KBM-7 (cell line): ENCODE measurements around the gene ZNF324B.
A peak's percentile ranks its signal among the peaks of the same experiment; 100 is the strongest.
"Not testable (repeated sequence)": the region's sequence is repeated elsewhere in the genome, so short reads cannot be mapped to it uniquely, and the experiment has no call there.

Experiments
- DNase-seq: peaks from one replicate; pipeline ENCODE4 v3.0.0-alpha.2; 2015
- in situ Hi-C: fragments of 300-500 bp; cut with MboI; formaldehyde crosslinking; loops from 2 replicates; pipeline ENCODE4 v1.14.3; 2020; ENCODE audit warnings: low sequenced_read_pairs, low pct_unique_long_range_greater_than_20kb, mixed read lengths

ZNF324B gene

GRCh38 chr19:58476498-58477015 is 25.1 kb downstream of the ZNF324B start:
- in situ Hi-C loops = no loop called here
- DNase-seq = no peak

DNA sequence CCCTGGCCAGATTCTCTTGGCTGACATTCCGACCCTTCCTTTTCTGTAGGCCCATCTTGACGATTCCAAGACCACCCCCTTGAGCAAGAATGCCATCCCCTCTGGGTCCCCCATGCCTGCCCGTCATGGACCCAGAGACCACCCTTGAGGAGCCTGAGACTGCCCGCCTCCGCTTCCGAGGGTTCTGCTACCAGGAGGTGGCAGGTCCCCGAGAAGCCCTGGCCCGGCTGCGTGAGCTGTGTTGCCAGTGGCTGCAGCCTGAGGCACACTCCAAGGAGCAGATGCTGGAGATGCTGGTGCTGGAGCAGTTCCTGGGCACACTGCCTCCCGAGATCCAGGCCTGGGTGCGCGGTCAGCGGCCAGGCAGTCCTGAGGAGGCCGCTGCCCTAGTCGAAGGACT is 25.7 kb downstream of the ZNF324B start:
- in situ Hi-C loops = no loop called here
- no peak for DNase-seq

GRCh38 chr19:58477871-58478270 is 26.4 kb downstream of the ZNF324B start:
- in situ Hi-C loops = no loop called here

DNA sequence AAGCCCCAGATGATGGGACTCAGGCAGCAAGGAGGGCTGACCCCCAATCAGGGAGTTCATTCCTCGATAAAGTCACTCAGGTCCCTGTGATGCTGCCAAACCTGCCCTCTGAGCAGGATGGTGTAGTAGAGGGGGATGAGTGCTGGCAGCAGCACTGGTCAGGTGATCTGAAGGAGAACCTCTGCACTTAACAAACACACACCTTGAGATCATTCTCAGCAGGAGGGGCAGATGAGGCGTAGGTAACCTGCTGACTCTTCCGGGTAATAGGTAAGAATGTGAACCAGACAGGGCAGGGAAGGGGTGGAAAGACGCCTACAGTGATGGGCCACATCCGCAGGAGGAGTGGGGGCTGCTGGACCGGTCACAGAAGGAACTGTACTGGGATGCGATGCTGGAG is 27.9 kb downstream of the ZNF324B start:
- in situ Hi-C loops = no loop called here
- no peak for DNase-seq

More at GRCh38 chr19:58477871-58478270, 26.4 kb downstream of the ZNF324B start:
- no peak for DNase-seq

DNA sequence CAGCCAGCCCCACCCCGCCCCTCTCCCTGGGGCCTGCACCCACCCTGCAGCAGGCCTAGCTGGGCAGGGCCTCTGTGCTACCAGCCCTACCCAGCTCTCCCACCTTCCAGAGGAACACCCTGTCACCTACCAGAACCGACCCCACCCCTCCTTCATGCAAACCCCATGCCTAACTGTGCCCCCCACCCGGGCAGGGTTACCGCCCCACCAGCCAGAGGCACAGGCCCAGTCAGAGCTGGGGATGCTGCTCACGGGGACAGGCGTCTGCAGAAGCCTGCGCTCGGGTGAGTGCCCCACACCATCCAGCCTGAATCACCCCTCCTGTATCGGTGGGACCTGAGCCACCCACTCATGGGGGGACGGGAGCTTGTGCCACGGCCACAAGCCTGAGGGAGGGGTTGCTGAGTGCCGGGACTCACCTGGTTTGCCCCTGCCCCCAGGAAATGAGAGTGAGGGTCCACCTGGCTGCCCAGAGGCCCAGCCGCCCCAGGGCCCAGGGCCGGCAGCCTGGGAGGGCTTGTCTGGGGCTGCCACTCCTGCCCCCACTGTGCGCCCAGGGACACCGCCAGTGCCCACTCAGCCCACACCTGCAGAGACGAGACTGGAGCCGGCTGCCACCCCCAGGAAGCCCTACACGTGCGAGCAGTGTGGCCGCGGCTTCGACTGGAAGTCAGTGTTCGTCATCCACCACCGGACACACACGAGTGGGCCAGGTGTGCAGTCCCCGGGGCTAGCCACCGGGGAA is 28.5 kb downstream of the ZNF324B start:
- DNase-seq = no peak
- in situ Hi-C loops = no loop called here

DNA sequence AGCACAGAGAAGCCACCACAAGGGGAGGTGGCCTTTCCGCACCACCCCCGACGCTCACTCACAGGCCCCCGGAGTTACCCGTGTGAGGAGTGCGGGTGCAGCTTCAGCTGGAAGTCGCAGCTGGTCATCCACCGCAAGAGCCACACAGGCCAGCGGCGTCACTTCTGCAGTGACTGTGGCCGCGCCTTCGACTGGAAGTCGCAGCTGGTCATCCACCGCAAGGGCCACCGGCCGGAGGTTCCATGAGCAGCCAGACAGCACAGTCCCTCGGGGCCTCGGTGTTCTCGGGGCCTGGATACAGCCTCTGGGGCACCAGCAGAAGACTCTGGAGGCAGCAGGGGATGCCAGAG is 29.0 kb downstream of the ZNF324B start:
- no peak for DNase-seq
- in situ Hi-C loops = no loop called here

DNA sequence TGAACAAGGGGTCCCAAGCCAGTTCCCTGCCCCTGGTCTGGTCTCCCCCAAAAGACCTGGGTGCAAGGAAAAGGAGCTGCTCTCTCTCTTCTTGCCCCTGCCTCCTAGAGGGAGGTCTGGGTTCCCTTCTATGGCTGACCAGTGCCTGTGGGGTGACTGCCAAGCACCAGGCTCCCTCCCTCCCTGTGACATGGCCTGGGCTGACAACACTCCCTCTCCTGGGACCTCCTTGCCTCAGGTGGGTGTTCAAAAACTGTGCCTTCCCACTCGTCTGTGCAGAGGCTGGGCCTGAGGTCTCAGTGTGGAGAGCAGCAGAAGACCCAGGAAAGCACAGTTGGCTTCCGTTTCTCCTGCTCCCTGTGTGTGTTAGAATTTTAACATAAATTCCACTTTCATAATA is 29.4 kb downstream of the ZNF324B start:
- no peak for DNase-seq
- in situ Hi-C loops = no loop called here

DNA sequence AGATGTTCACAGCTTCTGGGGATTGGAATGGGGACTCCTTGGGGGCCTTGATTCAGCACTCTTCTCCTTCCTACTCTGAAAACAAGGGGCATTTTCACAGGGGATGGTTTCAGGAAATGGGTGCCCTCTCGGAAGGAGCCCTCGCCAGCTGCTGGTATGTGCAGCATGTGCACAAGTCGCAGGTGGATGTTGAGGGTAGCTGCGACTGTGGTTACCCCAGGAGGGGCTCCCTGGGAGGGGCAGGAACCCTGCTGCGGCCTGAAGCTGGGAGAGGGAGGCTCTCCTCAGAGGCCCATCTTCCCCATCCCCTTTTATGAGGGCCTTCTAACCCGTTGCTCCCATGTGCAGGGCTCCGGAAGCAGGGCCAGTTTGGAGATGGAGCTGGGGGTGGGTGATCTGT is 30.9 kb downstream of the ZNF324B start:
- in situ Hi-C loops = no loop called here
- no peak for DNase-seq

- no peak for DNase-seq
- in situ Hi-C loops = no loop called here
Measured at GRCh38 chr19:58483776-58484175, 32.4 kb downstream of the ZNF324B start.

GRCh38 chr19:58484349-58484748 is 32.9 kb downstream of the ZNF324B start:
- DNase-seq, in situ Hi-C loops: not testable (repeated sequence)

DNA sequence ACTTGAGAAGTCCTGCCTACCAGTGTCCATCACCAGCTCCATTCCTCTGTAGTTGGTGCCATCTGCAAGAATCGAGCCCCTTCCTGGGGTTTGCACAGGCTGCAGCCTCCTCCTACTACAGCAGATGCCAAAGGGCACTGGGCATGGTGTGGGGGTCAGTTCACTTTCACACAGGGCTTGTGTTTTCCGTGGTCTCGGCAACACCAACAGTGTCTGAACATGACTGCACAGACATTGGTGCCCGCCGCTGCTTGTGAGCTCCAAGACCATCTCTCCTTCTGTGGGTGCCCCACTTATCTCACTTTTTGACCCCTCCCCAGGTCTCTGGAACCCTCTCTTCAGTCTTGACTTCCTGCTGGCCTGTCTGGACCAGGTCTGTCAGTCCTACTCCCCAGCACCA is 40.0 kb downstream of the ZNF324B start:
- in situ Hi-C loops = no loop called here
- DNase-seq = no peak

GRCh38 chr19:58492265-58492664 is 40.8 kb downstream of the ZNF324B start:
- DNase-seq = no peak
- in situ Hi-C loops = no loop called here

DNA sequence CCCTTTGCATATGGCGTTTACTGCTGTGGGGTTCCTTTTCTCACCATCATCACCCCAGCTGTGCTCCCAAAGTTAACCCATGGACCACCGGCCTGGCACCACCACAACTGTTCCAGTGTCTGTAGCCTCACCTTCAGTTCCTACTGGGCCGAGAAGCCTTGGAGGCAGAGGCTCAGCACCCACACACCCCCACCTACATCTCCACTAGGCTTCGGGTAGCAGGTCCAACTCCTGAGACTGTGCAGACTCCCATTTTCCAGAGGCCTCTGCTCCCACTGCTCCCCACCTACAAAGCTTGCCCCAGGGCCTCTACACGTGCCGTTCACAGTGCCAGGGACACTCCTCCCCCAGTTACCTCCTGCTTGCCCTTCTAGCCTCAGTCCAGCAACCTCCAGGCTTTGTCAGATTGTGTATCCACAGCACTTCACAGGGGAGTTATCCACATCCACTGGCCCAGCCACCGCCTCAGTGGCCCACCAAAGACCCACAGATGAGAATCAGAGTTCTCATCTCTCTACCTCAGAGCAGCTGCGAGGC is 46.3 kb downstream of the ZNF324B start:
- no peak for DNase-seq
- in situ Hi-C loops = no loop called here

DNA sequence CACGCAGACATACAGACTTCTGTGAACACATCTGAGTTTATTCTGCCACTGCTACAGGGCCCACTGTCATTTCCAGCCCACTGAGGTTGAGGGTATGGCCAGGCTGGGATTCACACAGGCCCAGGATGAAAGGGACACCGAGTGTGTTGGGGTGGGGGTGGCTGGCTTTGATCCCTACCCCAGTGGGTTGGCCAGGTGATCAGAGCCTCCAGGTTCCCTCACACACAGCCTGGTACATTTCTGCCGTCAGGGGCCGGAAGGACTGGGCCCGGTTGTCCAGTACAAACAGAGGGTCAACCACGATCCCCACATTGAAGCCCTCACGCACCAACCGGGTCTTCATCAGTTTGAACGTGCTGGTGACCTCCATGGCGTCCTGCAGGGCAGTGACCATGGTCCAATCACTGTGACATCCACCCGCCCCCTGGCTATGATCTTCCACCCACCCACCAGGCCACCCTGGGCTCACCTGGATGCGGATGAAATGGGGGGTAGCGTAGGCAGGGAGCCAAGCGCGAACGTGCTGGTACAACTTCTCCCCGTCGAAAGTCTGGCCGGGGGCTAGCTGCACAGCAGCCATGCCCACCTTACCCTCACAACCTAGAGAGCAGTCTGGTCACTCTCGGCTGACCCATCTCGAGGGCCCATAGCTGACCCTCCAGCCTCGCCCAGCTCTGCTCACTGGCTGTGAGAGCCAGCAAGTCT is 47.0 kb downstream of the ZNF324B start:
- no peak for DNase-seq
- in situ Hi-C loops = no loop called here

DNA sequence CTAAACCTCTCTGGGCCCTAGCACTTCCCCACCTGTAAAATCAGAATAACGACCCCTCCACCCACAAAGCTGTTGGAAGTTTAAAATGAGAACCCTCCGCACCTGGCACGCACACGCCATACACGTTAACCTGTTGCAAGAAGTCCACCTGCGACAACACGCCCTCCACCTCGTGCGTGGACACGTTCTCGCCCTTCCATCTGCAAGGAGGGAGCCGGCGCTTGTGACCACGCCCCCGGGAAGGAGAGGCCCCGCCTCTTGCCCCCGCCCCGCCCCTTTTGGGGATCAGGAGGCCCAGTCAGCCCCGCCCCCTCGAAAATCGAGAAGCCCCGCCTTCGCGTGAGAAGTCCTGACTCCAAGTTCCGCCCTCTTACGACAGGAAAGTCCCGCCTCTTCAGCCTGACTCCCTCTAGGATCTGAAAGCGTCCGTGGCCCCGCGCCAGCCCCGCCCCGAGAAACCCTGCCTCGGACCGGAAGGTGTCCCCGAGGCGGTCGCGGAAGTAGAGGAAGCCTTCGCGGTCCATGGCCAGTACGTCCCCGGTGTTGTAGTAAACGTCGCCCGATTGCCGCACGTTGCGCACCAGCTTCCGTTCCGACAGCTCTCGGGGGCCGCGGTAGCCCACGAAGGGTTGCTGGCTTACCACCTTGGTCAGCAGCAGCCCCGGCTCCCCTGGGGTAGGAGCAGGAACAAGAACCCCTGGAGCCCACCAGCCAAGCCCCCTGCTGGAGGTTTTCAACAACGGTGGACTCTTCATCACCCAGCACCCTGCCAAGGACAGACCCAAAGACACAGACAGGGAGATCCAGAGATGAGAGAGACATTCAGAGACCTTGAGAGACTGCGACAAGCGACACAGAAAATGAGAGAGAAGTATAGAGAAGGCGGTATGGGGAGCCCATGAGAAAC is 47.9 kb downstream of the ZNF324B start:
- in situ Hi-C loops = no loop called here
- peak; percentile 95 for DNase-seq

- in situ Hi-C loops = no loop called here
- no peak for DNase-seq
Measured at GRCh38 chr19:58500242-58500641, 48.8 kb downstream of the ZNF324B start.
